ENCODE data around the gene AKT3. TPM values are rescaled to one million over a fixed set of nuclear protein-coding genes. Genes with fewer than 3 reads are reported as not detected.

AKT3 gene
- total RNA-seq, 8 experiments from 2014 or later = 7.7 to 99.3 (median 63.8) TPM

- no peak overlapping the region for H3K4me3 ChIP-seq
- H3K27ac ChIP-seq = peak overlapping the region; percentile 0 to 5
- peaks cover 42% of the 10 kb centered on the region in 2 donors for H3K4me1 ChIP-seq (replicated peaks in 1 of 2)
- in situ Hi-C loops (cut with MboI; ENCODE audit: low pct_unique_long_range_greater_than_20kb in 2 of 9, low sequenced_read_pairs in 9 of 9, unreplicated experiment in 9 of 9) = no loop called here
- WGBS, 10 experiments = 64 to 96% (median 75%) methylated on average over 3 to 8 of the region's 8 CpGs; no CpG with 5 or more reads in 1 of the 10 experiments
- peak in 3 of 8 experiments; percentile 1 to 10 (median 5) for ATAC-seq (replicated peaks in 6 of 8)
Observed at GRCh38 chr1:243507672-243508302, 342.3 kb downstream of the AKT3 start.

- in situ Hi-C loops (cut with MboI; ENCODE audit: low pct_unique_long_range_greater_than_20kb in 2 of 9, low sequenced_read_pairs in 9 of 9, unreplicated experiment in 9 of 9) = no loop called here
- WGBS, 10 experiments = 24 to 100% (median 57%) methylated on average over 1 to 5 of the region's 5 CpGs; no CpG with 5 or more reads in 4 of the 10 experiments
- peaks cover 49% of the 10 kb centered on the region in 2 donors for H3K4me1 ChIP-seq (replicated peaks in 1 of 2)
- peak in 5 of 8 experiments; percentile 32 to 77 (median 68) for ATAC-seq (replicated peaks in 6 of 8)
- H3K4me3 ChIP-seq = no peak overlapping the region
- no peak overlapping the region for H3K27ac ChIP-seq
Observed at GRCh38 chr1:243507001-243507671, 342.9 kb downstream of the AKT3 start.

GRCh38 chr1:243505986-243506689, 343.9 kb downstream of the AKT3 start:
- WGBS, 10 experiments = 50 to 100% (median 81%) methylated on average over 1 to 10 of the region's 10 CpGs
- Histone ChIP-seq H3K4me1 (replicated peaks in 1 of 2) (peaks cover 59% of the 10 kb centered on the region in 2 donors), H3K27ac (no peak overlapping the region), H3K4me3 (no peak overlapping the region)
- peak in 2 of 8 experiments; percentile 10 to 20 for ATAC-seq (replicated peaks in 6 of 8)
- in situ Hi-C loops (cut with MboI; ENCODE audit: low pct_unique_long_range_greater_than_20kb in 2 of 9, low sequenced_read_pairs in 9 of 9, unreplicated experiment in 9 of 9) = no loop called here

GRCh38 chr1:243503155-243503554, 346.9 kb downstream of the AKT3 start:
- 13 to 68% (median 37%) methylated on average over 1 to 8 of the region's 8 CpGs for WGBS, 10 experiments
- Histone ChIP-seq H3K27ac (peak overlapping the region; percentile 8 to 10), H3K4me1 (replicated peaks in 1 of 2) (peaks cover 58 to 66% of the 10 kb centered on the region in 2 donors), H3K4me3 (no peak overlapping the region)
- in situ Hi-C loops (cut with MboI; ENCODE audit: low pct_unique_long_range_greater_than_20kb in 2 of 9, low sequenced_read_pairs in 9 of 9, unreplicated experiment in 9 of 9) = no loop called here
- ATAC-seq (replicated peaks in 6 of 8) = peak; percentile 70 to 99 (median 81)

GRCh38 chr1:243501002-243501401, 349.0 kb downstream of the AKT3 start:
- peaks cover 46 to 50% of the 10 kb centered on the region in 2 donors for H3K4me1 ChIP-seq (replicated peaks in 1 of 2)
- in situ Hi-C loops (cut with MboI; ENCODE audit: low pct_unique_long_range_greater_than_20kb in 2 of 9, low sequenced_read_pairs in 9 of 9, unreplicated experiment in 9 of 9) = no loop called here
- 7 to 100% (median 95%) methylated on average over 1 to 4 of the region's 5 CpGs; no CpG with 5 or more reads in 2 of the 10 experiments for WGBS, 10 experiments
- ATAC-seq (replicated peaks in 6 of 8) = peak in 1 of 8 experiments; percentile 13
- no peak overlapping the region for H3K27ac ChIP-seq
- no peak overlapping the region for H3K4me3 ChIP-seq

GRCh38 chr1:243500512-243500911, 349.5 kb downstream of the AKT3 start:
- ATAC-seq (replicated peaks in 6 of 8) = peak in 5 of 8 experiments; percentile 49 to 56 (median 53)

GRCh38 chr1:243499711-243500110, 350.3 kb downstream of the AKT3 start:
- Histone ChIP-seq H3K27ac (no peak overlapping the region), H3K4me3 (no peak overlapping the region), H3K4me1 (replicated peaks in 1 of 2) (peaks cover 49 to 50% of the 10 kb centered on the region in 2 donors)
- ATAC-seq (replicated peaks in 6 of 8) = no peak
- in situ Hi-C loops (cut with MboI; ENCODE audit: low pct_unique_long_range_greater_than_20kb in 2 of 9, low sequenced_read_pairs in 9 of 9, unreplicated experiment in 9 of 9) = no loop called here
- WGBS, 10 experiments = 93 to 100% (median 96%) methylated on average over 1 to 10 of the region's 10 CpGs; no CpG with 5 or more reads in 2 of the 10 experiments

More at GRCh38 chr1:243500512-243500911, 349.5 kb downstream of the AKT3 start:
- Histone ChIP-seq H3K4me3 (no peak overlapping the region), H3K4me1 (replicated peaks in 1 of 2) (peaks cover 45 to 50% of the 10 kb centered on the region in 2 donors), H3K27ac (no peak overlapping the region)
- in situ Hi-C loops (cut with MboI; ENCODE audit: low pct_unique_long_range_greater_than_20kb in 2 of 9, low sequenced_read_pairs in 9 of 9, unreplicated experiment in 9 of 9) = no loop called here
- 53 to 100% (median 83%) methylated on average over 1 to 5 of the region's 5 CpGs for WGBS, 10 experiments

- in situ Hi-C loops (cut with MboI; ENCODE audit: low pct_unique_long_range_greater_than_20kb in 2 of 9, low sequenced_read_pairs in 9 of 9, unreplicated experiment in 9 of 9) = no loop called here
- no peak for ATAC-seq (replicated peaks in 6 of 8)
- Histone ChIP-seq H3K4me1 (replicated peaks in 1 of 2) (peaks cover 49 to 50% of the 10 kb centered on the region in 2 donors), H3K4me3 (no peak overlapping the region), H3K27ac (no peak overlapping the region)
- 73 to 100% (median 90%) methylated on average over 1 to 4 of the region's 4 CpGs for WGBS, 10 experiments
Observed at GRCh38 chr1:243499248-243499647, 350.8 kb downstream of the AKT3 start.

- no peak overlapping the region for H3K27ac ChIP-seq
- in situ Hi-C loops (cut with MboI; ENCODE audit: low pct_unique_long_range_greater_than_20kb in 2 of 9, low sequenced_read_pairs in 9 of 9, unreplicated experiment in 9 of 9) = no loop called here
- ATAC-seq (replicated peaks in 6 of 8) = no peak
- WGBS, 10 experiments = 90 to 100% (median 97%) methylated on average over 1 to 8 of the region's 10 CpGs; no CpG with 5 or more reads in 3 of the 10 experiments
- no peak overlapping the region for H3K4me3 ChIP-seq
- H3K4me1 ChIP-seq (replicated peaks in 1 of 2) = peaks cover 42 to 45% of the 10 kb centered on the region in 2 donors
Observed at GRCh38 chr1:243497939-243498681, 351.9 kb downstream of the AKT3 start.

GRCh38 chr1:243496806-243497205, 353.2 kb downstream of the AKT3 start:
- in situ Hi-C loops (cut with MboI; ENCODE audit: low pct_unique_long_range_greater_than_20kb in 2 of 9, low sequenced_read_pairs in 9 of 9, unreplicated experiment in 9 of 9) = no loop called here
- Histone ChIP-seq H3K4me3 (no peak overlapping the region), H3K27ac (no peak overlapping the region), H3K4me1 (replicated peaks in 1 of 2) (peaks cover 29 to 36% of the 10 kb centered on the region in 2 donors)
- no peak for ATAC-seq (replicated peaks in 6 of 8)
- WGBS, 10 experiments = 55 to 93% (median 87%) methylated on average over 1 to 9 of the region's 11 CpGs; no CpG with 5 or more reads in 4 of the 10 experiments

- WGBS, 10 experiments = 68 to 100% (median 80%) methylated on average over 1 to 10 of the region's 19 CpGs; no CpG with 5 or more reads in 4 of the 10 experiments
- peak in 6 of 8 experiments; percentile 15 to 57 (median 21) for ATAC-seq (replicated peaks in 6 of 8)
- no peak overlapping the region for H3K4me3 ChIP-seq
Observed at GRCh38 chr1:243496187-243496646, 353.8 kb downstream of the AKT3 start.

GRCh38 chr1:243495442-243496186, 354.4 kb downstream of the AKT3 start:
- peaks cover 29 to 36% of the 10 kb centered on the region in 2 donors for H3K4me1 ChIP-seq (replicated peaks in 1 of 2)
- no peak overlapping the region for H3K4me3 ChIP-seq
- ATAC-seq (replicated peaks in 6 of 8) = peak in 2 of 8 experiments; percentile 8 to 30
- 60 to 100% (median 88%) methylated on average over 1 to 15 of the region's 24 CpGs; no CpG with 5 or more reads in 2 of the 10 experiments for WGBS, 10 experiments
- peak overlapping the region in 1 of 2 donors; percentile 3 for H3K27ac ChIP-seq
- in situ Hi-C loops (cut with MboI; ENCODE audit: low pct_unique_long_range_greater_than_20kb in 2 of 9, low sequenced_read_pairs in 9 of 9, unreplicated experiment in 9 of 9) = no loop called here

More at GRCh38 chr1:243496187-243496646, 353.8 kb downstream of the AKT3 start:
- peaks cover 29 to 35% of the 10 kb centered on the region in 2 donors for H3K4me1 ChIP-seq (replicated peaks in 1 of 2)
- in situ Hi-C loops (cut with MboI; ENCODE audit: low pct_unique_long_range_greater_than_20kb in 2 of 9, low sequenced_read_pairs in 9 of 9, unreplicated experiment in 9 of 9) = no loop called here
- peak overlapping the region in 1 of 2 donors; percentile 3 for H3K27ac ChIP-seq

Data from motor neuron (in vitro differentiated cells).